ENCODE data around the gene STARD3. TPM values are rescaled to one million over a fixed set of nuclear protein-coding genes. Genes with fewer than 3 reads are reported as not detected.
A peak's percentile ranks its signal among the peaks of the same experiment; 100 is the strongest.

STARD3 gene
- total and polyA plus RNA-seq, 2 donors = 18.2 to 69.4 TPM

DNA sequence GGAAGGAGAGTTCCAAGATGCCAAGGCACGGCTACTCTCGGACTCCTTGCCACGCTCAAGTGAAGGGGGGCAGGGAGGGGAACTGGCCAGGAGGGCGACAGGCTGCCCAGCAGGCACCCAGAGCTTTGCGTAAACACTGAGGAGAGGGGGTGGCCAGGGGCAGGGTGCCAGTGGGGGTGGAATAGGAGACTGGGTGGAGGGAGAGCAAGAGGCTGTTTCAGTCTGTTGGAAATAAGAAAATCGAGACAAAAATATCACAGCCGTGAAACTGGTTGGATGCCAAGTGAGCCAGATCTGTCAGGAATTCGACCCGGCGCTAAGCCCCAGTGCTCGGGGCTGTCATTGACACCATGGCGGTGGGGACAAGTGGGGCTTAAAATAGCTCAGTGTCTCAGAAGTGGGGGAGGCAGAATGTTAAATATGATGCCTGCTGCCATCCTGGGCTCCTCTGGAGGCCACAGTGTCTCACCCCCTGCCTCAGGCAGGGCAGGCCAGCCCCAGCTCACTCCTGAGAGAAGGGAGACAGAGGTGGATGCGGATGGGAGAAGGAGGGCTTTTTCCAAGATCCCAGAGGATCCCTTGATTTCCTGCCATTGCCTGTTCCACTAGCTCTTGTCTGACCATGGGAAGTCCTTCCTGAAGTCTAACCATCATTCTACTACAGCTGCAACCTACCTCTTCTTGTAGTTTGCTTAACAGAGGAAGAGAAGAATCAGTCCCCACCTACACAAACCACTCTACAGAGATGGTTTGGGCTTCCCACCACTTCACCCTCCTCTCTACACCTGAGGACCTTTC, 40.8 kb downstream of the STARD3 start:
- no peaks in the 10 kb centered on the region for H3K4me1 ChIP-seq (ENCODE audit: insufficient read depth)
- H3K36me3 ChIP-seq (ENCODE audit: insufficient read depth) = no peaks in the 10 kb centered on the region
- DNase-seq (ENCODE audit: extremely low spot score) = no peak
- WGBS = 41% methylated on average over 13 of the region's 13 CpGs
- H3K27ac ChIP-seq (ENCODE audit: low read depth) = no peak overlapping the region
- H3K4me3 ChIP-seq (ENCODE audit: low read depth, low read length) = no peak overlapping the region

- Histone ChIP-seq H3K27ac (ENCODE audit: low read depth) (no peak overlapping the region), H3K4me3 (ENCODE audit: low read depth, low read length) (no peak overlapping the region), H3K4me1 (ENCODE audit: insufficient read depth) (no peaks in the 10 kb centered on the region), H3K36me3 (ENCODE audit: insufficient read depth) (no peaks in the 10 kb centered on the region)
- DNase-seq (ENCODE audit: extremely low spot score) = no peak
- WGBS = 90% methylated on average over 13 of the region's 13 CpGs
These were observed 41.6 kb downstream of the STARD3 start for GRCh38 chr17:39678340-39679116.

DNA sequence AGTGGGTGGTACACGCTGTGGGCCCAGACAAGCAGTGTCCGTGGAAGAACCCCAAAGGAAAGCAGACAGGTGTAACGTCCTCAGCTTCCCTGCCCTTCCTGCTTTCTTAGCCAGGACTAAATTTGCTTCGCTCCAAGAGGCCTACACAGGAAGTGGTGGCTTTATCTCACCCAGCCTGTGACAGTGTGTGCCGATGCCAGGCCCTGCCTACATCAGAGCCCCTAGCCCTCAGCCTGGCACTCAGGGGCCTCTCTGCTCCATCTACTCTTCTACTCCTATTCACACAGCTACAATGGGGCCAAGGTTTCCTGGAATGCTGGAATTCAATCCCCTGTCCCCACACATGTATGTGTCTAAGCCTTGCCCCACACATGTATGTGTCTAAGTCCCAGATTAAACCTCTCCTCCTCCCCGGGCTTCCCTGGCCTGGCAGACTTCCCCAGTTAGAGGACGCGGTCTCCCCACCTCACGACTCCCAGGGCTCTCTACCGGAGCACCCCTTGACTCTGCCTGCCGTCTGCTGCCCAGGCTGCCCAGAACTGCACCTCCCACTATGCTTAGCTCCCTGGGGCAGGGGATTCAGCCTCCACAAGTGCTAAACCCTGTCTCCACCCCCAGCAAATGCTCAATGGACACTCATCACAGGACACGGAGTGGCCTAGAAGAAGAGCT, 42.7 kb downstream of the STARD3 start:
- DNase-seq (ENCODE audit: extremely low spot score) = no peak
- Histone ChIP-seq H3K4me3 (ENCODE audit: low read depth, low read length) (no peak overlapping the region), H3K36me3 (ENCODE audit: insufficient read depth) (no peaks in the 10 kb centered on the region), H3K4me1 (ENCODE audit: insufficient read depth) (no peaks in the 10 kb centered on the region), H3K27ac (ENCODE audit: low read depth) (no peak overlapping the region)
- 84% methylated on average over 12 of the region's 12 CpGs for WGBS

DNA sequence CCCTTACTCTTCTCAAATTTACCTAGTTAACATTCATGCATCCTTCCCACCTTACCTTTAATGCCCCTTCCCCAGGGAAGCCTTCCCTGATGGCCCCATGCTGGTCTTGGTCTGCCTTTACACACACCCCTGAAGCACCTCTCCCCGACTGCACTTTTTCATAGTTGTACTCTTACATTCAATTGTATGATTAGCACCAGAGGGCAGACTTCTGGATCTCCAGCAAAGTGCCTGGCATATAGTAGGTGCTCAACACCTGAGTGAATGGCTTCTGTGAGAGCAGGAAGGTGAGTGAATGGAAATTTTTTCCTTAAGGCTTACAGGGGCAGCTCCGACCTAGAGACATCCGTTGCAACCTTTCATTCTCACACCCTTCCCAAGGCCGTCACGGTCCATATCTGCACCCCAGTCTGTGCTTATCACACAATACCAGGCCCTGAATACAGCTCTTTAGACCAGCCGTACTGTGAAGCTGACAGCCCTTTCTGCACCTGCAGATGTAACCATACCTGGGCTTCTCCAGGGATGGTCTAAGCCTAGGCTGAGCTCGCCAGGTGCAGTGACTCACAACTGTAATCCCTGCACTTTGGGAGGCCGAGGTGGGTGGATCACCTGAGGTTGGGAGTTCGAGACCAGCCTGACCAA, 46.5 kb downstream of the STARD3 start:
- H3K36me3 ChIP-seq (ENCODE audit: insufficient read depth) = no peaks in the 10 kb centered on the region
- no peak overlapping the region for H3K27ac ChIP-seq (ENCODE audit: low read depth)
- DNase-seq (ENCODE audit: extremely low spot score) = no peak
- H3K4me1 ChIP-seq (ENCODE audit: insufficient read depth) = peaks cover under 1% of the 10 kb centered on the region
- H3K4me3 ChIP-seq (ENCODE audit: low read depth, low read length) = no peak overlapping the region
- WGBS = 90% methylated on average over 9 of the region's 9 CpGs

DNA sequence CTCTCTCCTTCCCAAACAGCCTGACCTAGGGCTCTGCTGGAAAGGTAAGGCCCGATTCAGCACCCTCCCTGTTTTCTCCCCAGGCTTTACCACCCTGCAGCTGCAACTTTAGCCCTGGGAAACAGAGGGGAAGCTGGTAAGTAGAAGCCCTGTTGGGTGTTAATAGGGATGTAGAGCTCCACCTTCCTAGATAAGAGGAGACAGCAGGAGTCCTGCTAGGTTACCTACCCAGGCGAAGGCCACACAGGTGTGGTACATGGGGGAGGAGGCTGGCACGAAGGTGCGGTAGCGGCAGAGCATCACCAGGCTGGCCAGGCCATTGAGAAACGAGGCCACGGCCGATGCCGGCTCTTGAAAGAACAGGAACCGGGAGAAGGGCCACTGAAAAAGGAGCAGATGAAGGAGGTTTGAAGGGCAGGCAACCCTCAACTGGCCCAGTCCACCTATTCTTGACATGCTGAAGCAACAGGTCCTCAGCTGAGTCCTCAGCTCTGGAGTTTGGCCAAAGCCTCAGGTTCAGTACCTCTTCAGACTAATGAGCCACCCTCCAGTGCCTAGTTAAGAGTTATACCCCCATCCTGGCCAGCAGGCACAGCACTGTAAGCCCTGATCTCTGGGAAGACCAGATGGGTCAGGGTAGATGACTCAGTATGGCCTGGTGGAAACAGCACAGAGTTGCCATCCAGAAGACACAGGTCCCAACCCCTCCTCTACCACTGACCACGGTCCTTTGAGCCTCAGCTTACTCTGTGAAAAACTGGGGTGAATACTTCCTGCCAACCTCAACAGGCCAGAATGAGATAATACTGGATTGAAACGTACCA, 47.6 kb downstream of the STARD3 start:
- 94% methylated on average over 12 of the region's 12 CpGs for WGBS
- Histone ChIP-seq H3K4me3 (ENCODE audit: low read depth, low read length) (no peak overlapping the region), H3K27ac (ENCODE audit: low read depth) (no peak overlapping the region), H3K36me3 (ENCODE audit: insufficient read depth) (no peaks in the 10 kb centered on the region), H3K4me1 (ENCODE audit: insufficient read depth) (peaks cover 3% of the 10 kb centered on the region)
- no peak for DNase-seq (ENCODE audit: extremely low spot score)

- no peak for DNase-seq (ENCODE audit: extremely low spot score)
- H3K36me3 ChIP-seq (ENCODE audit: insufficient read depth) = no peaks in the 10 kb centered on the region
- peaks cover 3% of the 10 kb centered on the region for H3K4me1 ChIP-seq (ENCODE audit: insufficient read depth)
- H3K27ac ChIP-seq (ENCODE audit: low read depth) = no peak overlapping the region
- peak overlapping the region; percentile 59 for H3K4me3 ChIP-seq (ENCODE audit: low read depth, low read length)
- WGBS = 56% methylated on average over 6 of the region's 6 CpGs
These were observed 50.2 kb downstream of the STARD3 start for GRCh38 chr17:39687101-39687545.

GRCh38 chr17:39687546-39688474, 50.9 kb downstream of the STARD3 start, which contains the start of gene PGAP3:
PGAP3 (minus strand) TSS chr17:39688057; CDS start chr17:39688014, 43 bp downstream.
- DNase-seq (ENCODE audit: extremely low spot score) = peak; percentile 78
- peaks cover 3% of the 10 kb centered on the region for H3K4me1 ChIP-seq (ENCODE audit: insufficient read depth)
- peak within 1 kb of the TSS; percentile 59 for H3K4me3 ChIP-seq (ENCODE audit: low read depth, low read length)
- 4% methylated on average over 45 of the region's 45 CpGs for WGBS
- H3K27ac ChIP-seq (ENCODE audit: low read depth) = peak within 1 kb of the TSS; percentile 90
- H3K36me3 ChIP-seq (ENCODE audit: insufficient read depth) = no peaks in the 10 kb centered on the region

- Histone ChIP-seq H3K27ac (ENCODE audit: low read depth) (peak overlapping the region; percentile 57), H3K36me3 (ENCODE audit: insufficient read depth) (no peaks in the 10 kb centered on the region), H3K4me1 (ENCODE audit: insufficient read depth) (peaks cover 3% of the 10 kb centered on the region), H3K4me3 (ENCODE audit: low read depth, low read length) (peak overlapping the region; percentile 59)
- no peak for DNase-seq (ENCODE audit: extremely low spot score)
- WGBS = 12% methylated on average over 6 of the region's 6 CpGs
These were observed 51.5 kb downstream of the STARD3 start for GRCh38 chr17:39688475-39688835.

- 38% methylated on average over 3 of the region's 3 CpGs for WGBS
- no peak overlapping the region for H3K27ac ChIP-seq (ENCODE audit: low read depth)
- H3K4me1 ChIP-seq (ENCODE audit: insufficient read depth) = peaks cover 3% of the 10 kb centered on the region
- no peak for DNase-seq (ENCODE audit: extremely low spot score)
- H3K36me3 ChIP-seq (ENCODE audit: insufficient read depth) = no peaks in the 10 kb centered on the region
- H3K4me3 ChIP-seq (ENCODE audit: low read depth, low read length) = no peak overlapping the region
These were observed 52.0 kb downstream of the STARD3 start for GRCh38 chr17:39688945-39689344.

GRCh38 chr17:39694593-39694992, 57.6 kb downstream of the STARD3 start:
- WGBS = 85% methylated on average over 5 of the region's 5 CpGs
- DNase-seq (ENCODE audit: extremely low spot score) = no peak
- no peak overlapping the region for H3K4me3 ChIP-seq (ENCODE audit: low read depth, low read length)

GRCh38 chr17:39695089-39695474, 58.1 kb downstream of the STARD3 start:
- 87% methylated on average over 2 of the region's 2 CpGs for WGBS
- no peak for DNase-seq (ENCODE audit: extremely low spot score)
- Histone ChIP-seq H3K4me1 (ENCODE audit: insufficient read depth) (no peaks in the 10 kb centered on the region), H3K27ac (ENCODE audit: low read depth) (no peak overlapping the region), H3K4me3 (ENCODE audit: low read depth, low read length) (no peak overlapping the region), H3K36me3 (ENCODE audit: insufficient read depth) (no peaks in the 10 kb centered on the region)

More at GRCh38 chr17:39694593-39694992, 57.6 kb downstream of the STARD3 start:
- Histone ChIP-seq H3K4me1 (ENCODE audit: insufficient read depth) (no peaks in the 10 kb centered on the region), H3K36me3 (ENCODE audit: insufficient read depth) (no peaks in the 10 kb centered on the region), H3K27ac (ENCODE audit: low read depth) (no peak overlapping the region)

GRCh38 chr17:39696731-39697130, 59.8 kb downstream of the STARD3 start:
- Histone ChIP-seq H3K36me3 (ENCODE audit: insufficient read depth) (no peaks in the 10 kb centered on the region), H3K27ac (ENCODE audit: low read depth) (no peak overlapping the region), H3K4me3 (ENCODE audit: low read depth, low read length) (no peak overlapping the region), H3K4me1 (ENCODE audit: insufficient read depth) (no peaks in the 10 kb centered on the region)
- DNase-seq (ENCODE audit: extremely low spot score) = no peak
- WGBS = 88% methylated on average over 6 of the region's 6 CpGs

Measured in urinary bladder (tissue), 4 donors.